Measurements from ENCODE around the gene CCDC73.
"Not testable (repeated sequence)": the region's sequence is repeated elsewhere in the genome, so short reads cannot be mapped to it uniquely, and the experiment has no call there.

Gene CCDC73

GRCh38 chr11:32792948-32793475 is 1.4 kb downstream of the CCDC73 start:
- no peak for DNase-seq (ENCODE audit: low read depth)

- no peak for DNase-seq (ENCODE audit: low read depth)
Observed at GRCh38 chr11:32792111-32792947, 2.1 kb downstream of the CCDC73 start.

- DNase-seq (ENCODE audit: low read depth): no peak
Observed at GRCh38 chr11:32790916-32791315, 3.5 kb downstream of the CCDC73 start.

GRCh38 chr11:32786811-32787210 is 7.7 kb downstream of the CCDC73 start:
- no peak for DNase-seq (ENCODE audit: low read depth)

GRCh38 chr11:32785262-32785661 is 9.2 kb downstream of the CCDC73 start:
- DNase-seq (ENCODE audit: low read depth): no peak

- DNase-seq (ENCODE audit: low read depth): no peak
Observed at GRCh38 chr11:32781721-32782120, 12.7 kb downstream of the CCDC73 start.

- DNase-seq (ENCODE audit: low read depth): not testable (repeated sequence)
Observed at GRCh38 chr11:32780839-32781238, 13.6 kb downstream of the CCDC73 start.

- DNase-seq (ENCODE audit: low read depth): no peak
Observed at GRCh38 chr11:32779136-32779535, 15.3 kb downstream of the CCDC73 start.

- DNase-seq (ENCODE audit: low read depth): no peak
Observed at GRCh38 chr11:32775908-32776307, 18.6 kb downstream of the CCDC73 start.

GRCh38 chr11:32774081-32774480 is 20.4 kb downstream of the CCDC73 start:
- no peak for DNase-seq (ENCODE audit: low read depth)

GRCh38 chr11:32772731-32773130 is 21.7 kb downstream of the CCDC73 start:
- no peak for DNase-seq (ENCODE audit: low read depth)

- not testable (repeated sequence) for DNase-seq (ENCODE audit: low read depth)
Observed at GRCh38 chr11:32761774-32762173, 32.7 kb downstream of the CCDC73 start.

GRCh38 chr11:32758291-32758690 is 36.2 kb downstream of the CCDC73 start:
- DNase-seq (ENCODE audit: low read depth): no peak

GRCh38 chr11:32753181-32753580 is 41.3 kb downstream of the CCDC73 start:
- DNase-seq (ENCODE audit: low read depth): not testable (repeated sequence)

- no peak for DNase-seq (ENCODE audit: low read depth)
Observed at GRCh38 chr11:32752001-32752400, 42.5 kb downstream of the CCDC73 start.

- no peak for DNase-seq (ENCODE audit: low read depth)
Observed at GRCh38 chr11:32751381-32751780, 43.1 kb downstream of the CCDC73 start.

GRCh38 chr11:32729976-32730375 is 64.5 kb downstream of the CCDC73 start:
- no peak for DNase-seq (ENCODE audit: low read depth)

GRCh38 chr11:32723332-32723731 is 71.1 kb downstream of the CCDC73 start:
- no peak for DNase-seq (ENCODE audit: low read depth)

- DNase-seq (ENCODE audit: low read depth): no peak
Observed at GRCh38 chr11:32722255-32722654, 72.2 kb downstream of the CCDC73 start.

GRCh38 chr11:32713496-32713895 is 81.0 kb downstream of the CCDC73 start:
- DNase-seq (ENCODE audit: low read depth): no peak

GRCh38 chr11:32708978-32709377 is 85.5 kb downstream of the CCDC73 start:
- DNase-seq (ENCODE audit: low read depth): not testable (repeated sequence)

- no peak for DNase-seq (ENCODE audit: low read depth)
Observed at GRCh38 chr11:32706985-32707741, 87.3 kb downstream of the CCDC73 start.

Data from T-helper 22 cell (primary cell).